GM12872 (cell line): ENCODE measurements around the gene AQP3.
"Not testable (repeated sequence)": the region's sequence is repeated elsewhere in the genome, so short reads cannot be mapped to it uniquely, and the experiment has no call there.

Source experiments
- TF ChIP-seq, protein P1 (sequence below): IDR thresholded peaks from 3 replicates; pipeline ENCODE4 v1.5.1; 2011; ENCODE audit warnings: low read depth, mild to moderate bottlenecking, low read length, moderate library complexity; ENCODE audit not compliant: insufficient read depth

The AQP3 gene

DNA sequence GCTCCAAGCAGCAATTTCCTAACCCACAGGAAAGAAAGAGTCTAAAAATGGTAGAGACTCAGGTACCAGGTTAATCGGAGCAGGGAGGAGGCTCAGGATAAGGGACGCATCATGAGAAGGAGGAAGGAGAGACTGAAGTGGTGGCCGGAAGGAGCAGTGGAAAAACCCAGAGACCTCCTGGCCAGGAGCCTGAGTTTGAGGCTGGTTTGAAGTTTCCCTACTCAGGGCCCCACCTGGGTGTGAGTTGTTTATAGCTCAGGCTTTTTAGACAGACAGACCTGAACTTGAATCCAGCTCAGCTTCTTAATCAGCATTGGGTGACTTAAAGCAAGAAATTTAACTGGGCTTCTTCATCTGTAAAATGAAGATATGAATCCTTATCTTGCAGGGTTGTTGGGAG is 33.1 kb downstream of the AQP3 start:
- TF ChIP-seq, protein P1, sequence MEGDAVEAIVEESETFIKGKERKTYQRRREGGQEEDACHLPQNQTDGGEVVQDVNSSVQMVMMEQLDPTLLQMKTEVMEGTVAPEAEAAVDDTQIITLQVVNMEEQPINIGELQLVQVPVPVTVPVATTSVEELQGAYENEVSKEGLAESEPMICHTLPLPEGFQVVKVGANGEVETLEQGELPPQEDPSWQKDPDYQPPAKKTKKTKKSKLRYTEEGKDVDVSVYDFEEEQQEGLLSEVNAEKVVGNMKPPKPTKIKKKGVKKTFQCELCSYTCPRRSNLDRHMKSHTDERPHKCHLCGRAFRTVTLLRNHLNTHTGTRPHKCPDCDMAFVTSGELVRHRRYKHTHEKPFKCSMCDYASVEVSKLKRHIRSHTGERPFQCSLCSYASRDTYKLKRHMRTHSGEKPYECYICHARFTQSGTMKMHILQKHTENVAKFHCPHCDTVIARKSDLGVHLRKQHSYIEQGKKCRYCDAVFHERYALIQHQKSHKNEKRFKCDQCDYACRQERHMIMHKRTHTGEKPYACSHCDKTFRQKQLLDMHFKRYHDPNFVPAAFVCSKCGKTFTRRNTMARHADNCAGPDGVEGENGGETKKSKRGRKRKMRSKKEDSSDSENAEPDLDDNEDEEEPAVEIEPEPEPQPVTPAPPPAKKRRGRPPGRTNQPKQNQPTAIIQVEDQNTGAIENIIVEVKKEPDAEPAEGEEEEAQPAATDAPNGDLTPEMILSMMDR, result no peak

DNA sequence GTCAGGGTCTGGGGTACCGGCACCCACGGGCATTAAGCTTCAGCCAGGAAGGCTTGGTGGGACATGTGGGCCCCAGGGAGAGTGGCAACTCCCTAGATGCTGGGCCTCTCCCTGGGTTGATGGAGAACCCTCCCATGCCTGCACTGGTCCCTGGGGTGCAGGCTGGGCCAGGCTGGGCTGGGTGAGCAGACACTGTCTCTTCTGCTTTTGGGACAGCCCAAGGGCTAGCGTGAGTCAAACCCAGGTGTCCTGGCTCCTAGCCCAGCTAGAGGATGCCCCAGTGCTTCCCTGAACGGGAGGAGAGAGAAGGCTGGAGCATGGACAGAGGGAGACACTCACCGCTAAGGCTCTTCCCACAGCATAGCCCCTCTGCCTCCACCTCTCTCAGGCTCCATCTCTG is 39.3 kb downstream of the AQP3 start:
- TF ChIP-seq, protein P1, result no peak

DNA sequence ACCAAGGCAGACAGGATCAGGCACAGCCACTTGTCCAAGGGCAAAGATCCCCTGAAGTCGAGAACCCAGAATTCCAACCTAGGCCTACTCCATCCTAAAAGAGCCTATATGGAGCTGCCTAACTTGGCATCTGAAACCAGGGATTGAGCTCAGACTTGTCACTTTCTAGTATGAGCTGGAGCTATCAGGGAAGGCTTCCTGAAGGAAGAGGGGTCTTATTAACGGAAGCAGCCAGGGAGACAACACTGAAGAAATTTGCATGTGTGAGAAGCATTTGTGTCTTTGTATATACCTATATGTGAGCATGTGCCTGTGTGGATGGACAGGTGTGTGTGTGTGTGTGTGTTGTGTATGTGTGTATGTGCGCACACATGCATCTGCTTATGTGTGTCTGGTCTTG is 40.3 kb downstream of the AQP3 start:
- TF ChIP-seq, protein P1, result no peak

DNA sequence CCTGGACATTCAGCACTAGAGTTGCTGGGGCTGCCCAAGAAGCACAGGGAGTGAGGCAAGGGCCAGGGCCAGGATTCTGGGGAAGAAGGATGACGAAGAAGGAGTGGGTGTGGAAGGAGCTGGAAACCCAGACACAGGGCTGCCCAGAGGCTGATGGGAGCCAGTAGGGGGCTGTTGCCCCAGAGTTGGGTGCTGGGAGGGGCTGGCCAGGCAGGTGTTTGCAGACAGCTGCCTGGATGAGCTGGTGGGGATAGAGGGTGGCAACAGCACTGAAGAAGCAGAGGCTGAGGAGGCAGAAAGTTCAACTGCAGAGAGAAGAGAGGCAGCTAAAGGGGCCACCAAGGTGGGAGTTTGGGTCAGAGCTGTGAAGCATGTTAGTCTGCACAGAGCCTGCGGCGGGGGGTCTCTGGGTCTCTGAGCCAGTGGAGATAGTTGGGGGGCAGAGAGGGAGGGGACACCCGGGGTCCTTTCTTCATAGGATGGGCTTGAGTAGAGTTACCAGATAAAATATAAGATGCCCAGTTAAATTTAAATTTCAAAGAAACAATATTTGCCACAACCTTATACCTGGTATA is 42.5 kb downstream of the AQP3 start:
- TF ChIP-seq, protein P1, result no peak

DNA sequence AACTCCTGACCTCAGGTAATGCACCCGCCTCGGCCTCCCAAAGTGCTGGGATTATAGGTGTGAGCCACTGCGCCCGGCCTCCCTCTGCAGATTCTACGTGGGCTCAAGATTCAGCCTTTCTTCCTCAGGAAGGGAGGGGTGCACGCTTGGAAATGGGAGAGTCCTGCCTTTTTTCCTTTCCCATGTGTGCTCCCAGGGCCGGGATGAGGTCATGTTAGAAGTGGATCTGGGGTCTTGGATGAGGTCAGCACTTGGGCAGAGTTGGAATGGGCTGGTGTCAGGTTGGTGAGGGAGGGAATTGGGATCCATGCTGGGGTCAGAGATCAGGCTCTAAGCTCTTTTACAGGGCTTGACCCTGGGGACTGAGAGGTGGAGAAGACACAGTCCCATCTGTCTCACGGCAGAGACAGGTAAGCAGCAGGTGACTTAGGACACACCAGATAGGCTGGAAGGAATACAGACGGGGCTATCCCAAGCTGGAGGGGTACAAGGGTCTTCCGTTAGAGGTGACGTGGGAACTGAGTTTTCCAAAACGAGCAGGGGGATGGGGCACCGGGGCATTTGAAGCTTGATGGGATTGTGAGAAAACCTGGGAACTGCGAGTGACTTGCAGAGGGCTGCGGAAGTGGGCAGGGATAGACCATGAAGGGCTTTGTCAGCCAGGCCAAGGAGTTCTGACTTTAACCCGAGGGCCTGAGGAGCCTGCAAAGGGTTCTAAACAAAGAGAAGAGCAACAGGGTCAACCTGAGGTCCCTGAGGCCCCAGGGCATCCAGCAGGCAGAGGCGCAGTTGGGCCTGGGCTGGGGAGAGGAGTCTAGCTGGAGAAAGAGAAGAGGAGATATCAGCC is 43.2 kb downstream of the AQP3 start:
- TF ChIP-seq, protein P1, result no peak

DNA sequence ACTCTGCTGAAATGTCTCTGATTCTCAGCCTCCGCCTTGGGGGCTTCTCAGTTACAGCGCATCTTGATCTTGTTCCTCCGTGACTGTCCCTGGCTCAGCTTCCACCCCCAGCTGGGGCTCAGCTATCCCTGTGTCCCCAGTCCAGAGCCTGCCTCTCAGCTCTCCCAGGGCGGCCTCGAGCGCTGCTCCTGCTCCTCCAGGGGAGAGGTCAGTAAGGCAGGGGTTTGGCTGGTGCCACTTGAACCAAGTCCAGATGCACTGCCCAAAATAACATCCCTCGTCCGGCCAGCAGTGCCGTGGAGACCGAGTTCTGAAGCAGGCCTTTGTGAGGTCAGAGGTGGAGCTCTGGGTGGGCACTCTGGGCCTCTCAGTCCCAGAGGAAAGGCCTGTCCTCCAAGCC is 45.0 kb downstream of the AQP3 start, which contains the start of gene AQP7:
TSS of gene AQP7 (minus strand) at position 198 of the 400 bp plus-strand sequence. CDS start 1,306 bp downstream, outside the sequence.
- TF ChIP-seq, protein P1, result not testable (repeated sequence)

DNA sequence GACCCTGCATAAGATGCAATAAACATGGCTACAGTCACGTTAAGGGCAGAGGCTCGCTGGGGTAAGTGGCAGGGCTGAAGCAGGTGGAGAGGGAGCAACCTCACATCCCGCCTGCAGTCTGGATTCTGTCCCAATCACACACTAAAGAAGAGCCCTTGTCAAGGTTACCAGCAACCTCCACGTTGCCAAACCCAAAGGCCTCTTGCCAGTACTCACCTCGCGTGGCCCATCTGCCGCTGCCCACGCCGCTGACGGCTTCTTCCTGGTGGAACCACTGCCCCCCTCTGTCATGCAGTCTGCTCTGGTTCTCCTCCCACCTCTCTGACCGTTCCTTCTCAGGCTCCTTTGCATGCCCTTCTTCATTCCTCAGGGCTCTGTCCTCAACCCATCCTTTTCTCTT is 53.8 kb downstream of the AQP3 start:
- TF ChIP-seq, protein P1, result no peak
